Kidney glomerular epithelial cell (primary cell): Measurements from ENCODE around the gene FAM89B.

ENCODE experiments used
- DNase-seq: peaks from one replicate; lab custom pipeline; 2025; lab: John Stamatoyannopoulos, UW

Gene FAM89B

DNA sequence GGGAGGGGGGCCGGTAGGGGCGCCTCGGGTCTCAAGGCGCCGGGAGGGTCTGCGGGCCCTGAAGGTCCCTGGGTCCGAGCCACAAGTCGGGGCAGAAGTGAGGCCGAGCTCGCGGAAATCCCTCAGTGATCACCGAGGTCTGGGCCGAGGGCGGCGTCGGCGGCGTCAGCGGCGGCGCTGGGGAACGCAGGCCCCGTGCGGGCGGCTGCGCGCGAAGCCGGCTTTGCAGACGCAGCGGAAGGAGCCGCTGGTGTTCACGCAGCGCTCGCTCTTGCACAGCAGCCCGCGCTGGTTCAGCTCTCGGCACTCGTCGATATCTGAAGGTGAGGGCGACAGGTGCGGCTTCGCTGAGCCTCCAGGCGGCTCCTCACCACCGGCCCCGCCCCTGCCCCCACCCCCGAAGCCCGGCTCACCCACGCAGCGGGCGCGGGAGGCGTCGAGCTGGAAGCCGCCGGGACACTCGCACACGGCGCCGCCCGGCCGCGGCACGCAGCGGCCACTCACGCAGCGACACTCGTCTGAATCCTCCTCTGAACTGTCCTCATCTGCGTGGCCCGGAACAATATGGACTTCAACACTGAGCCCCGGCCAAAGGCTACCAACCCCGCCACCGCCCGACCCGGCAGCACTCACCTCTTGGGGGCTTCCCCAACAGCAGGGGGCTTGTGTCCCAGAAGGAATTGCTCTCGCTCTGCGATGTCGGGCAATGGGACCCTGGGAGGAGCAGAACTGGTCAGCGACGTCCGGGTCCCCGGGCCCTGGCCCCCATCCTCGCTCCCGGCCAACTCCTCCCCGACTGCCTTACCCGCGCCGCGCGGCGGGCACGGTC is 33.2 kb upstream of the FAM89B start:
- DNase-seq = no peak

GRCh38 chr11:65539744-65540289 is 32.5 kb upstream of the FAM89B start:
- DNase-seq = no peak

GRCh38 chr11:65540290-65541092 is 31.8 kb upstream of the FAM89B start:
- no peak for DNase-seq

GRCh38 chr11:65541093-65541982 is 31.0 kb upstream of the FAM89B start:
- no peak for DNase-seq

GRCh38 chr11:65542738-65543390 is 29.5 kb upstream of the FAM89B start:
- DNase-seq = no peak

GRCh38 chr11:65545853-65546216 is 26.5 kb upstream of the FAM89B start:
- no peak for DNase-seq

DNA sequence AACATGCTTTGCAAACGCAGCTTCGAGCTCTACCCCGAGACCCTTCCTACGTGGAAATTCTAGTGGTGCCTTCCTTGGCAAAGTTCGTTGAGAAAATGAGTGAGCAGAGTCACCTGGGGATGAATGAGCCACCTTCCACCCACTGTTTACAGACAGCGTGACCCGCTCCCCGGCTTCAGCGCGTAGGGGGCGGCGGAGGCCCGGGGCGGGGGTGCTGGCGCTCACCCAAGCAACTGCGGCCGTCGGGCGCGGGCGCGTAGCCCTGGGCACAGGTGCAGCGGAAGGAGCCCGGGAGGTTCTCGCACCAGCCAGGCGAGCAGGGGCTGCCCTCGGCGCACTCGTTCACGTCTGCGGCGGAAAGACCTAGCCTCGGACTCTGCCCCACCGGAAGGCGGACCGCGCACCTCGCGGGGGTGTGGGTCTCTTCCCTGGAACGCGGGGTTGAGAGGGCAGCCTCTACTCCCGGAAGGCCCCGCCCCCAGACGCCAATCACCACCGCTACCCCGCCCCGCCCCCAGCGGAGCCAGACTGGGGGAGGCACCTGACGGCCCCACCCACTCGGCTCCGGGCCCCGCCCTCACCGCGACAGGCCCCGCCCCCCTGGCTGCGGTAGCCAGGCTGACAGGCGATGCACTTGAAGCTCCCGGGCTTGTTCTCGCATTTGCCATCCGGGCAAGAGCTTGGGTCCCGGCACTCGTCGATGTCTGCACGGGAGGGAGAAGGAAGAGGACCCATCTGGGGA is 25.9 kb upstream of the FAM89B start:
- no peak for DNase-seq

- DNase-seq = no peak
Observed at GRCh38 chr11:65547446-65548125, 24.8 kb upstream of the FAM89B start.

DNA sequence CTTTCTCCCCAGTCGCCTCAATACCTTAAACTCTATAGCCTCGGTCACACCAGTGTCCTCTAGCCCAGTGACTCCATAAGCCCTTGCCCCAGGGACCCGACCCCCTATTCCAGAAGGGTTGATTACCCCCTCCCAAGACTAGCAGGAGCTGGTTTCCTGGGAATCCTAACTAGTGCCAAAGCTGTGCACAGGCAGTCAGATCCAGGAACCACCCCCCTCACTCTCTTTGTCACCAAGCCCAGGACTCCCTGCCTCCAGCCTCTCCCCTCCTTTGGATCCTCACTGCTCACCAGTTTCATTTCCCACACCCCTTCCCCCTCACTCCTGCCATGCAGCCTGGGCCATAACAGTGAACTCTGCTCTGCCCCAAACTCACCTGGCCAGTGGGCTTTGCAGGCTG is 23.9 kb upstream of the FAM89B start:
- no peak for DNase-seq

GRCh38 chr11:65549096-65549495 is 23.2 kb upstream of the FAM89B start:
- no peak for DNase-seq

GRCh38 chr11:65551572-65552387 is 20.6 kb upstream of the FAM89B start:
- no peak for DNase-seq

DNA sequence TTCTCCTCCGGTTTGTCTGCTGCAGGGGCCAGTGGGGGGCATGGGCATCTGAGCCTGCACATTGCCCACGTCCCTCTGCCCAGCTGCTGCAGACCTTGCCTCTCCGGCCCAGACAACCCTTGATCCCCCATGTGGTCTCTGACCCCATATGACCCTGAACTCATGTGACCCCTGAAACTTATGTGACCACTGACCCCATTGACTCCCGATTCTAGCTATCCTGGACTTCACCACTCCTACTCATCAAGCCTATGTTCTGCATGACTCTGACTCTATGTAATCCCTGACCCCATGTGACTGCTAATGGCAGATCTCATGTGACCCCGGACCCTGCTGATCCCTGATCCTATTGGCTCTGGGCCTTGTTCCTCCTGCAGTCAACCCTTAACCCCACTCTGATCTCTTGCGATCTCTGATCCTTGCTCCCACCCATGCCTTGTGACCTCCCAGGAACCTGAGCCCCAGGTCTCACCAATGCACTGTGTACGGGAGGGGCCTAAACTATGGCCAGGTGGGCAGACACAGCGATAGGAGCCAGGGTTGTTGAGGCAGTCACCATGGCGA is 19.9 kb upstream of the FAM89B start:
- DNase-seq = no peak

- no peak for DNase-seq
Observed at GRCh38 chr11:65553301-65554001, 18.9 kb upstream of the FAM89B start.

DNA sequence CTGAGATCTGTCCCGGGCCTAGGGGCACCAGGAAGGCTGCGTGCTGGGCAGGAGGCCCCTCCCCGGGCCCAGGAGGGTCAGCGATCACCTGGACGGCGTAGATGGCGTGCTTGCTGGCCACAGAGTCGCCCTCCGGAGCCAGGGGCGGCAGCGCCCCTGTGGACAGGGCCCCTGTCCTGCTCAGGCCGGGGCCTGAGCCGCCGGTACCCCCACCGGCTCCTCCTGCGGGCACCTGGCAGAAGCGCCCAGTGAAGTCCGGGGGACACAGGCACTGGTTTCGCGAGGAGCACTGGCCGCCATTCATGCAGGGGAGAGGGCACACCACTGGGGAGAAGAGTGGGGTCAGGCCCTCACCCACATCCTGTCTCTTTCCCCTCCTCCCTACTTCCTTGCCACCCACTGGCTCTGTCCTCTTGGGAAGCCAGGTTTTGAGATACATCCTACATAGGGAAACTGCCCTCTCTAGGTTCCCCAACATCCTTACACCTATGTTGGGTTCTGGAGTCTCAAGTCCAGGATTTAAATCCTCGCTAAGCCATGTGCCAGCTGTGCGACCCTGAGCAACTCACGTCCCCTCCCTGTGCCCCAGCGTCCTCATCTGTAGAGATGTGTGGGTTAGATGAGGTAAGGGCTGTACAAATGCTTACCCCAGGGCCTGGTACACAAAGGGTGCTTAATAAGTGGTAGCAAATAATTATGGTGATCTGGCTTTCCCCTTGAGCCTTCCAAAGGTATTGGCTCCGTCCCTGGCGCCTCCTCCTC is 18.1 kb upstream of the FAM89B start:
- no peak for DNase-seq

GRCh38 chr11:65554842-65555430 is 17.4 kb upstream of the FAM89B start:
- no peak for DNase-seq

DNA sequence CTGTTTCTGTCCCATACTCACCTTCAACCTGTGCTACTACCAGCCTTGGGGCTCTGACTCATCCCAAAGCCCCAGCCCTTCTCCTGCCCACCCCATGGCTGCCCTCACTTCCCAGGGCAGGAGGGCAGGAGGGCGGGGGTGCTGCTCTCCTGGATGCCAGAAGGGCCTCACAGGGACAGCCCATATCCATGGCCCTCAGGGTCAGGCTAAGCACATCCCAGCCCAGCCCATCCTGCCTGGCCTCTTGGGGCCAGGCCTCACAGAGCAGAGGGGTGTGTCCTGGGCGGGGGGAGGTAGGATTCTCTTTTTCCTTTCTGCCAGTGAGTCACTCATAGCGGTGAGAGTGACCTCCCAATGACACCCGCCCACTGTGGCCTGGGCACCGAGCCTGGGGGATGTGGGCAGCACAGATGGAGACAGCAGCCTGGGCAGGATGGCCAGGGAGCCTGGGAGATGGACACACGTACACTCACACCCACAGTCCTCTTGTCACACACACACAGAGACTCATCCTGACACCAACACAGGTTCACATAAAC is 16.6 kb upstream of the FAM89B start:
- DNase-seq = no peak
